Activated CD4-positive, alpha-beta T cell treated with anti-CD3 and anti-CD28 coated beads for 1 hour (primary cell): ENCODE results near the gene BTBD9.
"Not testable (repeated sequence)": the region's sequence is repeated elsewhere in the genome, so short reads cannot be mapped to it uniquely, and the experiment has no call there.

Experiments
- DNase-seq: peaks from one replicate; pipeline ENCODE4 v3.0.0-alpha.2; 2020

The BTBD9 gene

DNA sequence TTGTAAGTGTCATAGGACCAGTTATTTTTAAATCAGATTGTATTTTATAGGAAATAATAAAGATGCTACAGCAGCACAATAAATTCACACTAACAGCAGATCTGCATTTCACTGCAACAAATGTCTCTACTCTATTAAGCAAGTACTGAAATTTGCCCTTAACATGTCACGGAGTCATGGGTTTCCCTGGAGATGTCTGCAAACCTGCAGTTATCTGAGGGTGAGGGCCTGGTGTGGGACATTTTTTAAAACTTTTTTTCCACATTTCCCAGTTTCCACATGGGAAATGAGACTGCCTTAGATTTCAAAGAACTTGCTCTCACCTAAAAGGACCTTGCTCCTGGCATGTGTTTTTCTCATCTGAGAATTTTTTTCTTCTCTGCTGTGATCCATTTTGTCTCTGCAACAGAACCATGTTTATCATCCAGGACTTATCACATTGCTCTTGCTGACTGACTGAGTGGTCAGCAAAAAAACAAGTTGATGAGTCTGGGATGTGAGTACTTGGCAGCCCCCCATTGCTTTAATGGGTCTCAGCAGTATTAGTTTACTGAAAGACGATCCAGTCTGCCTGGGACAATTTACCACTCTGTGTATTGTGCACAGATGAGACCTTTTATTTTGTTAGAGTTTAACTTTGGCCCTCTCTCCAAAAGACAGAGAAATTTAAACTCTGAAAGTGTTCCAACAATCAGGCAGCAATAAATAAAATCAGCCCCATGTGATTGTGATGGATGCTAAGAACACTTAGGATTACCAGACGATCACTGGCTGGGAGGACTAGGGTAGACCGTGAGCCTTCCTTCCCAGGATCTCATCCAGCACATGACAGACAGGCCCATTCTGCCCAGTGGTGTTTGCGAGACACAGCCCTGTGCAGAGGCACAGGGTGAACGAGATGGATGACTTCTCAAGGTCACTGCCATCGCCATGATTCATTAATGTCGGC is 268.8 kb downstream of the BTBD9 start:
- DNase-seq, result no peak

DNA sequence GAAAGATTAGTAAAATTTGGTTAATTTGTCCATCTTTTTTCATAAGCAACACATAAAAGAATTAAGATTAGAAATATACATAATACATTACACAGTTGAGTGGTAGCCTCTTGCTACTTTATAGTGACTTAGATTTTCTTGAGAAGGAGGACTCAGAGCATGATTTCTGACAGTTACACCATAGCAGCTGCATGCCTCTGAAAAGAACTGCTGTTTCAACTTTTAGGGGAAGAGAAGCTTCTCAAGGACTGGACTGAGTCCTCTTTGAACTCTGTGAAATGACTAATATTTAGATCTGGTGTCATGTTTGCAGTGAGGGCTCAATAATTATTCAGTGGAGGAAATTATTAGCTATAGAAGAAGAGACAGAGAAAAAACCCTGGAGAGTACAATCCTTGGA is 272.5 kb downstream of the BTBD9 start:
- no peak for DNase-seq

DNA sequence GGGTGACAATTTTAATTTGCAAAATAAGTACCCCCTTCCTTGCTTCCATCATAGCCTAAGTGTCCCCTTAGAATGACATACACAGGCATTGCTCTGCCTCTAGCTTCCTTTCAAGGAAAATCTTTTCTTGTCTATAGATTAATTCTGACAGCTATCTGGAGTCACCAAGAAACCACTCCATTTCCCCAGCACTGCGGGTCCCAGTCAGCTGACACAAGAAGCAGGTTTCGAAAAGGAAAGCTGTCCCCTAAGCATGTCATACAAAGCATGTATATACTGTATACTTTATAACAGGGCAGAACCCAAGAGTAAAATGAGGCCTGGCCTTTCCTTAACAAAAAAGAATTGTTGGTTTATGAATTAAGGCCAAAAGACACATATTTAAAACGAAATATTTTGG is 273.5 kb downstream of the BTBD9 start:
- no peak for DNase-seq

DNA sequence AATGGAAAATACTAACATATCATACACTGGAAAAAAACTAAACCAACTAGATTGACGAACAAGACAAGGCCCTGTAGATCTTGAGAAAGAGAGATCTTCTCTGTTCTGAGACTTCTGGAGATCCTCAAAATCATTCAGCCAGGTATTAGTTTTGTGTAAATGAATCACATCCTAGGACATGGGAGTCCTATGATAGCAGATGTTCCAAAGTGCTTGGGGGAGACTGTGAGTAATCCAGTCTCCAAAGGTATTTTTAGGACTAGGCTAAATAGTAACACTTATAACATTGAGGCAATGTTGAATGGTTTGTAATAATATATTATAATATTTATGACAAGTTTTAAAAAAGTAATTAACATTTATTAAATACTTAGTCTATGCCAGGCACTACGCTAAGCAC is 275.0 kb downstream of the BTBD9 start:
- no peak for DNase-seq

DNA sequence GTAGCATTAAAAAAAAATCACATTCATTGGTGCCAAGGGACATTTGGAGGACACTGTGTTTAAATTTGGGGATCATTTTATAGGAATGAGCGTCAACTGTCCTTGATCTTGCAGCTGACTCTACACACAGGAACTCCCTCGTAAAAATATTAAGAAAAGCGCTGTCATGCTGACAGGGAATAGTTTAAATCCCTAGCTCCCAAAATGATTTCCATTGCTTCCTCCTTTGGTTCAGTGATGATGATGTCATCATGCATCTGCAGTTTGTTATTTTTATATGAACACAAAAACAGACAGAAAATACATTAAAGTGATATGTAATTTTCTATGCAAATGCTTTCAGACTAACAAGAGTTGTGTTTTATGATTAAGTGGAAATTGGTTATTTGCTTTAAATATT is 275.6 kb downstream of the BTBD9 start:
- DNase-seq, result no peak

DNA sequence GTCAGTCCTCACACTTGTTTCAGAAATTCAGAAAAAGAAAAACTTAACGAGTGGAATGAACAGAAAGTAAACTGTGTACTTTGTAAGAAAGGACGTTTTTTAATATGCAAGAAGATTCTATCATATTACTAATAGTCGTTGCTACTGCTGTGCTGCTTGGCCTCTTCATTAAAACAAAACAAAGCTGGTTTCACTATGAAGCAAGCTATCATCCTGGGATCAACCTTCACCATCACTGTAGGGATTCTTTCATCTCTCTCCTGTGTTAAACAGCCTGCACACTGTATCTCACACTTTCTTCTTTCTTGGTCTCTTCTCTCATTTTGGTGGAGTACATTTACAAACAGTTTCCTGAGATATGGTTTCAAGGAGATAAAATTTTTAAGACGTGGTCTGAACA is 284.2 kb downstream of the BTBD9 start:
- DNase-seq, result no peak

DNA sequence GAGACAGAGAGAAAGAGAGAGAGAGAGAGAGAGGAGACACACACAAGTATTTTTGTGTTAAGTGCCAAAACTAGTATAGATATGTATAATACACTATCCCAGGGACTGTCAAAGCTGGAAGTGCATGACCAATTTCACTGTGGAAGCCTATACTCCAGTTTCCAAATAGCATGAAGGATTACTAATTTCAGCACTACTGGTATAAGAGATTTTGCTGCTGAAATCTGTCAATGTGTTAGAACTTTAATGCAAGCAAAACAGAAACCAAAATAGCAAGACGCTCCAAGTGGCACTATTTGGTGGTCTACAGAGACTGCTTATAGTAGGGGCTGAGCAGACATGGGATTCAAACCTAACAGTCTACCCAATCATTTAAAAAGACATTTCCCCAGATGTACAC is 284.8 kb downstream of the BTBD9 start:
- DNase-seq, result no peak

DNA sequence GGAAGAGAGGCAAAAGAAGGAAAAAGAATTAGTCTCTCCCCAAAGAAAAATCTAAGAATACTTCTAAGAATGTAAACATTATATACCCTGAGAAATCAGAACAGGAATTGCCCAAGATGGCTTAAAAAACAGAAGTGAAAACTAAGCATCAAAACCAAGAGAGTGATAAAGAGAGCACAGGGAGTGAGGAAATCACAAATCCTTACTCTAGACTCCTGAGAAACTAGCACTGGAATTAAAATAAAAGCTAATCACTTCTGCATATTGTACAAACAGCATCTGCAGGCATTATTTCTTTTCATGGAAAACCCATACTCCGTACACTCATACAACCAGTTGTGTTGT is 285.7 kb downstream of the BTBD9 start:
- no peak for DNase-seq

DNA sequence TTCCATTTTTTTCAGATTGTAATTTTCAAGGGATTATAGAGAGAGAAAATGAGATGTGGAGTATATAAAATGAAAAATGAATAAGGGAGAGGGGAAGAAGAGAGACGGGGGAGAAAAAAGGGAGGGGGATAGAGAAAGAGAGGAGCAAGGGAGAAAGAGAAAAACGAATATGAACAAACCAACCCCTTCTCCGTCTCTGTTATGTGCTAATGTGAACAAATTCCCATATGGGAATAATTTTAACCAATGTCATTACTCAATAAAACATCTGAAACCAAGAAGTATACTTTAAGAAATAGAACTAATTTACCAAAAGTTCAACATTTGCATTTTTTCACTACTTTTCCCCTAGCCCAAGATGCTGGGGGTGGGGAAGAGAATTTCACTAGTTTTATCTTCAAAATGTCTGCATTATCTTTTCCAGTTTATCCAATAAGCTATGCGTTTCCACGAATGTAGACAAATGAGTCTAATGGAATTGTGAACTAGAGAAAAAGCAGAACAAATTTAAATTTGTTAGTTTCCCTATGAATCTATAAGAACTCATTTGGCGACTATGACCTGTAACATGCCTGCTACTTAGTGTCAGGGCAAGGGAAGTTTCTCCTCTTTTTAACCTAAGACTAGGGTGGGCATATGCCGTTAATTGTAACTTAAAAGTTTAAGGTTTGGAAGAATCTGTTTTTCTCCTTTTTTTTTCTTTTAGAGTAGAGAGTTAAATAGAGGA is 286.3 kb downstream of the BTBD9 start:
- DNase-seq, result no peak

DNA sequence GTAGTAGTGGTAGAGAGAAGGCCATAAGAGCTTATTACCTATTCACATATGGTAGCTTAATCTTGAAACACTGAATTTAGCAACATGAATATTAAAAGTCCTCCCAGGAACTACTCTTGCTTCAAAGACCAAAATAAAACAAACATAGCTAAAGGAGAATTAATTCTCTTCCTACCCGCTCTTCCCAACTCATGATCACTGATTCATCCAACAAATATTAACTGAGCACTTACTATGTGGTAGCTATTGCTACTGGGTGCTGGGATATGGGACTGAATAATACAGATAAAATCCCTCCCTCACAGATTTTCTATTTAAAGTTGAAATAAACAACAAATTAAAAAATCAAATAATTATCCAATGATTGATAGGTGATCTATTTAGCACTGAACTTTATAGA is 287.1 kb downstream of the BTBD9 start:
- no peak for DNase-seq

DNA sequence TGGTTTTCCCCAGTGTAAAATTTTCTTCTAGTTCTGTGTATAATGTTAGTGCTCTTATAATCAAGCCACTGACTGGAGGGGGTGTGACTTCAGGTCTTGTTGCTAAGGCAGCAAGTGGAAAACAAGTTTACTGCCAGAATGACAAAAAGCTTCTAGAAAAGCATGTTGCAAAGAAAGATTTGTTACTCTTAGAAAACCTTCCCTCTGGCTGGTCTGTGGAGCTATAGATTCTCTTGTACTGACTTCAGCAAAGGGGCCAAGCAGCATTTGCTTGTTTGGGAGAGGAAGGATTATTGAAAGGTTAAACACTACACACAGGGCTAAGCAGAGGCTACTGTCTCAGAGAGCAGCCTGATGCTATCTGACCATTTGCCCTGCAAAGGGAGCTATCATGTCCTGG is 288.8 kb downstream of the BTBD9 start:
- no peak for DNase-seq

DNA sequence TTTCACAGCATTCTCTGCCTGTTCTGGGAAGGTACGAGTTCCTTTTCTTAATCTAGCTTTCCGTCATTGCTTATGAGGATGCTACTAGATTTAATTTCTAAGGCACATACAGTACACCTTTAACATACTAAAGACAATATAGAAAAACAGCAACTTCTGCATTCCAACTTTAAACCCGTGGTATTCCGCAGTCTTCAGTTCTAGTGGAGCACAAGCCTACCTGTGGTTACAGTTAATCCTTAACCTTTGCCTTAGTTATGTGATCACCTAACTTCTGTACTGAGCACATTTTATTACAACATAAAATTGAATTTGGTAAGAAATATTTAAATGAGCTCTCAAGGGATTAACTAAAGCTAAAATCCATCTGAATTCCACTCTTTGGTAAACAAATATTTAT is 289.5 kb downstream of the BTBD9 start:
- no peak for DNase-seq

DNA sequence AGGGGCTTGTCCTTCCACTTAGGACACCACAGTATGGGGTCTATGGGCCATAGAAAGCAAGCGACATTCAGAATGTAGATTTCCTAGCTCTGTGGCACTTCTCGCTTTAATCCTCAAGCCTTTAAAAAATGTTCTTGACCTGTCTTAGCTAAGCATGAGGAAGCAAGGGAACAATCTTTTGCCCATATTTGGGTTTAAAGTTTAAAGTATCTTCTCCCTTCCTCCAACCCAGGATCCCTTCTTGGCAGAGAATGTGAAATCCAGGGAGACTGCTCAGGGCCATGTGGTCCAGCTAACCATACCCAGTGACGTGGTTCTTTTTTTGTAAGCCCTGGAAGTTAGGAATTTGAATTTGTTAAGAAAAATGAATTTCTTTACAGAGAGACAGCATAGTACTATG is 289.9 kb downstream of the BTBD9 start:
- no peak for DNase-seq

DNA sequence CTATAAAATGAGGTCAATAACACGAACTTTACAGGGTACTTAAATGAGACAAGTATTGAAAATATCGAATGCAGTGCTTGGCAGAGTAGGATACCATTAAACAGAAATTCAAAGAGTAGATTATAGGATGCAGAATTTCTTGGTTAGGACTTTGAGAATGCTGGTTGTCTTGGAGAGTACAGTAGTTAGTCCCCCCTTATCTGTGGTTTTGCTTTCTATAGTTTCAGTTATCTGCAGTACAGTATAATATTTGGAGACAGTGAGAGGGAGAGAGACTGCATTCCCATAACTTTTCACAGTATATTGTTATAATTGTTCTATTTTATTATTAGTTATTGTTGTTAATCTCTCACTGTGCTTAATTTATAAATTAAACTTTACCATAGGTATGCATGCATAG is 290.5 kb downstream of the BTBD9 start:
- no peak for DNase-seq

DNA sequence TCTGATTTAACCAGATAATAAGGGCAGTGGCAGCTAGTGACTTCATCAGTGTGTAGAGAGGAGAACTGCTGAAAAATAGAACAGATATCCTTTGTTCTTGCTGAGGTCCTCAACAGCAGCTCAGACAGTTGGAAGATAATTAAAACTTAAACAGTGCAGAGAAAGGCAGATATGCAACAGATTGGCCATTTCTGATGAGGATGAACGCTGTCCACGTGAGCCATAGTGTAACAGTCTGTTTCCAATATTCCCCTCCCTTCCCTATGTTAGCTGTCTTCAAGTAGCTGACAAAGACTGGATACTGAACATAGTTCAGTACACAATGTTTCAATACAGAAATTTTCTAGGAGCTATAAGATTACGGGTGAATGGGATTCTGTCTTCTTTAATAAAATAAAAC is 291.4 kb downstream of the BTBD9 start:
- no peak for DNase-seq

DNA sequence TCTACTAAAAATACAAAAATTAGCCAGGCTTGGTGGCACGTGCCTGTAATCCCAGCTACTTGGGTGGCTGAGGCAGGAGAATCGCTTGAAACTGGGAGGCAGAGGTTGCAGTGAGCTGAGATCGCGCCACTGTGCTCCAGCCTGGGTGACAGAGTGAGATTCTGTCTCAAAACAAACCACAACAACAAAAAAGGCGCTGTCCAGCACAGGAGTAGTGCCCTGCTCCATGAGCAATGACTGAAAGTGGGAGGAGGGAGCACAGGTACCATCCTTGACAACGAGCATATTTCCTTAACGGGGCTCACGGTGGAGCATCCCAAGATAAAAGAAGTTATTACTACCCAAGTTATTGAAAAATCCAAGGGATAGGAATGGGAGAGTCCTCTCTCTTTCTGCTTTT is 291.9 kb downstream of the BTBD9 start:
- not testable (repeated sequence) for DNase-seq

DNA sequence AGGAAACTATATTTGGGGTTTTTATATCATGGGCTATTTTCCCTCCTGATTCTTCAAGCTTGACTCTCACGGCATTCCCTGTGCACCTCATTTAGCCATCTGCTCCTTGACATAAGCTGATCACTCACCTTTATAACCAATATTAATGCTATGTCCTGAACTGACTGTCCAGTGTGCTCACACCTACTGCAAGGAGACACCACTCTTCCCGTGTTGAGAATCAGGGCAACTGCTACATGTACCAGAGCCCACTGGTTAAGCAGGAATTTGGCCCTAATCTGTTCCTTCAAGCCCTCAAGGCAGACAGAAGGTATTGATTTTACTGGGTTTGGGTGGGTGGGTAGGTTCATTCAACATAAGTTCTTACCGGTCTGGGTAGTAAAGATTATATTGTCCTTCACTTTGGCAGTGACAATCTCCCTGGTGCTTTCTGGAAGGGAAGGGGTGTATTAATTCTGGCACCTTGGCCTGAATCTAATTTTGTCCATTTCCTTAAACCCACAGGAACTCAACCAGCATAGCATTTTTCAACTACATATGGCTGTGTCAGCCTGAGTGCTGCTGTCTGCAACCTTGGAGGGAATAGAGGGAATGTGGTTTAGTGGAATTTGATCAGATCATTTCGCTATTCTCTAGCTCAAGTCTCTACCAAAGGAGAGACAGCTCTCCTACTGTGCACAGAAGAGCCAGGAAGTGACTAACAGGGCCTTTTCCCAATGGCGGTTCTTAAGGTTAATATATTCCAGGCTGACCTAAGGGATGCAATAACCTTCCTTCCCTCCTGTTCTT is 293.2 kb downstream of the BTBD9 start:
- no peak for DNase-seq

DNA sequence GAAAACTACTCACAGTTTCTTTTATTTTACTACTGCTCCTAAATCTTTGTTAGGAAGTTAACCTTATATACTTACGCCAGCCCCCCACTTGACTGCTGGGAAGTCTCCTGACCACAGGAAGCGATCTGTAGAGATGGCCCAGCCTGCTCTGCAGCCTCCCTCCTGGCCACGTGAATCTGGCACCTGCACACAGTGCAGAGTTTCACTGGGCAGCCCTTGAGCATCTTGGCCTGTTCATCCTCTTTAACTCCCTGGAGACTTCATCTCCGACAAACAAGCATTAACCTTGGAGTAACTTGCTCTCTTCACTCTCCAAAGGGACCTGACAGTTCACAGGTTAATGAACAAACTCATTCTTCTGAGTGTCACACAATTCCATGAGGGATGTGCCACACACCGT is 294.1 kb downstream of the BTBD9 start:
- no peak for DNase-seq

DNA sequence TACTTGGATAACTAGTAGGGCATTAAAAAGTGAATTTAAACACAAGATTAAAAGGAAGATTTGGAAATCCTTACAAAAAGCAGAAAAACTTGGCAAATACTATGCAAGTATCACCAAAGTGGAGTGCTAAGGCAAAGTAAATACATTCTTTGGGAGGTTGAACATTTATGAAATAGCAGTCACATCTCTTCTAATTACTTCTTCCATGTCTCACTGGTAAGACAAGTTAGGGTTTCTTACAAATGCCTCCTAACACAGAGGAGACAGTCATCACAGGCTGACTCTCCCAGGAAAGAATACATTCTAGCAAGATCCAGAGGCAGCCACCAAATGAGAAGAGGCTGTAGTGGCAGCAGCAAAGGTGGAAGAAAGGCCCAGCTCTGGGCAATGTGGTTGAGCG is 298.2 kb downstream of the BTBD9 start:
- no peak for DNase-seq

DNA sequence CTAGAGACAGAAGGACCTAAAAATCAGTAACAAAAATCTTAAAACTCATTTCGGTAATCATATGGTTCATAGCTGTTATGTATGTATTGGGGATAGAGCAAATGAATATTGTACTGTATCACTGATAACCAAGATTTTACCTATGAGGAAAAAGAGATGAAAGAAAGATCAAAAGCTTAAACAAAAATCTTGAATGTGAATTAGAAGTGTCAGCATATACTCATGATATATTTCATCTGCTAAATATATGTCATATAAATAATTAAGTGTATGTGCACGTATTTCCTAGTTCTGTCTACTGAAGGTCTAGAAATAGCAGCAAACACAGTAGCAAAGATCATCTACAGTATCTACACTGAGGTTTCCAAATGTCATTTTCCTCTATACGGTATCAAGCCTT is 299.8 kb downstream of the BTBD9 start:
- no peak for DNase-seq

DNA sequence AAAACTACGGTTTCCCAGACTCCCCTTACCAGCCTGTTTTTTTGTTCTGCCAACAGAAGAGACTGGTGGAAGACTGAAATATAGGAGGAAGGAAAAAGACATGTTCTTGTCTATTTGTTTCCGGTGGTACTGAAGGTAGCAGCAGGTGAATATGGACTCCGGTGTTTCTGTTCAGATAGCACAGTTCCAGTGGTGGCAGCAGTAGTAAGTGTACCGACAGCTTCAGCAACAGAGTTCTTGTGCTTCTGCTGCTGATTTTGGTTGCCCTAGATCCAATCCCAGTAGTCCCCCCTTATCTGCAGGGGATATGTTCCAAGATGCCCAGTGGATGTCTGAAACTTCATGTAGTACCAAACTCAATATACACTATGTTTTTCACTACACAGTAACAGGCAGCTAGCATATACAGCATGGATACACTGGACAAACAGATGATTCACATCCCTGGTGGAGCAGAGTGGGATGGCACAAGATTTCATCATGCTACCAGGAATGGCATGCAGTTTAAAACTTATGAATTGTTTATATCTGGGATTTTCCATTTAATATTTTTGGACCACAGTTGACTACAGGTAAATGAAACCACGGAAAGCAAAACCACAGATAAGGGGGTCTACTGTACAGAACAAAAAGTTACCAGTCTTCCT is 301.8 kb downstream of the BTBD9 start:
- no peak for DNase-seq

DNA sequence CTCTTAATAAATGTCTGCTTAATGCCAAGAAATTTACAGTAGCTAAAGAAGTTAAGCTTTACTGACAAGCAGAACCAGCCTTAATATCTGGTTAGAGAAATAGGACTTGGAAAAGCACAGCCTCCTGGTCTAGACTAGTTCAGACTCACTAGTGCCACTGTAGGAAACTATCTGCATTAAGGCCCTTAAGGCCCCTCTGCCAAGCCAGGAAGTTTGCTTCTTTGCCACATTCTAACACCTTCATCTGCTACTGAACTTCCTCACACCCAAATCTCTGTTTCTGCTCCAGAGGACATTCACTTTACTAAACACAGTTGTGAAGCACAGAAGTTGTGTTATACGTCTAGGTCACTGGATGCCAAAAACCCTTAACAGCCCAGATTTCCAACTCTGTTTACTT is 302.8 kb downstream of the BTBD9 start:
- DNase-seq, result no peak

DNA sequence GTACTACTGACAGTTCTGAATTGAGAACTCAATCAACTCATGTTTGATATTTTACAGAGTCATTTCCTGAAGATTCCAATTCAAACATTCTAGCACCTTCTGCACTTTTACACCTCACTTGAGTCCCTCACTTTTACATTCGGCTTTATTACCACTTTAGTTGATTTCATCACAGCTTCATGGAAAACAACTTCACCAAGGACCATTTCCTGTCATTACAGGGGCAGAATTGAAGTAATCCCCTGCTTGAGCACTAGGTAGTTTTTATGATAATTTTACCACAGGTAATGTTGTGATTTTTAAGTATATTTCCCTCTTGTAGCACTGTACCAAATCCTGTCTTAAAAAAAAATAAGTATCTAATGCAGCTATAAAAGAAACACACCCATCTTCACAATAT is 312.9 kb downstream of the BTBD9 start:
- DNase-seq, result no peak
